Thyroid gland (tissue), 4 donors: ENCODE measurements around the gene KCNIP1.

Source experiments
- CTCF ChIP-seq, 6 experiments: fragments of 200-600 bp in 3 of 6; fragments of 450-650 bp in 3 of 6; sonication (generic) in 3 of 6; IDR thresholded peaks; one replicate each; pipeline ENCODE4 v1.5.1; 2016 to 2019; ENCODE audit warnings: antibody characterized with exemption in 6 of 6, mild to moderate bottlenecking in 2 of 6, inconsistent platforms in 1 of 6, moderate library complexity in 1 of 6
- POLR2A ChIP-seq, 2 donors: fragments of 450-650 bp; IDR thresholded peaks; one replicate each; pipeline ENCODE4 v1.6.1; 2017; ENCODE audit warnings: antibody characterized with exemption in 2 of 2, mild to moderate bottlenecking in 2 of 2, moderate library complexity in 1 of 2

GRCh38 chr5:170752257-170753215, 248.7 kb downstream of the KCNIP1 start:
- TF ChIP-seq CTCF (IDR thresholded peaks at IDR 0.05) (no peak), POLR2A (IDR thresholded peaks at IDR 0.05) (no peak)
